Activated CD4-positive, alpha-beta T cell treated with anti-CD3 and anti-CD28 coated beads, Interleukin-2, amount 10 ng/mL, durations not matched to agents 24 days and 14 days (primary cell): ENCODE measurements around the gene PID1. TPM values are rescaled to one million over a fixed set of nuclear protein-coding genes. Genes with fewer than 3 reads are reported as not detected.

ENCODE experiments used
- DNase-seq: peaks from one replicate; pipeline ENCODE4 v3.0.0; 2022
- H3K27ac Mint-ChIP-seq: one replicate; pipeline ENCODE4 v1.8.0; 2022; ENCODE audit warnings: mild to moderate bottlenecking, mixed read lengths
- H3K27me3 Mint-ChIP-seq: one replicate; pipeline ENCODE4 v1.8.0; 2022; ENCODE audit warnings: mixed read lengths
- H3K36me3 Mint-ChIP-seq: one replicate; pipeline ENCODE4 v1.8.0; 2022; ENCODE audit warnings: low read depth, mild to moderate bottlenecking, mixed read lengths
- H3K4me1 Mint-ChIP-seq: one replicate; pipeline ENCODE4 v1.8.0; 2021; ENCODE audit warnings: mixed read lengths
- H3K4me3 Mint-ChIP-seq: one replicate; pipeline ENCODE4 v1.8.0; 2022; ENCODE audit warnings: mild to moderate bottlenecking, moderate library complexity, mixed read lengths
- H3K9me3 Mint-ChIP-seq: one replicate; pipeline ENCODE4 v1.8.0; 2021; ENCODE audit warnings: mixed read lengths
- intact Hi-C: fragments of 100-400 bp; cut with micrococcal nuclease; formaldehyde crosslinking; loops from one replicate; pipeline ENCODE4 v1.15.1; 2023
- total RNA-seq: library from RNA; stranded (reverse); gene quantifications from 2 replicates; pipeline ENCODE4 v1.2.3, GENCODE V29; 2022

The PID1 gene
- total RNA-seq, 1 donor from 2014 or later = not detected

DNA sequence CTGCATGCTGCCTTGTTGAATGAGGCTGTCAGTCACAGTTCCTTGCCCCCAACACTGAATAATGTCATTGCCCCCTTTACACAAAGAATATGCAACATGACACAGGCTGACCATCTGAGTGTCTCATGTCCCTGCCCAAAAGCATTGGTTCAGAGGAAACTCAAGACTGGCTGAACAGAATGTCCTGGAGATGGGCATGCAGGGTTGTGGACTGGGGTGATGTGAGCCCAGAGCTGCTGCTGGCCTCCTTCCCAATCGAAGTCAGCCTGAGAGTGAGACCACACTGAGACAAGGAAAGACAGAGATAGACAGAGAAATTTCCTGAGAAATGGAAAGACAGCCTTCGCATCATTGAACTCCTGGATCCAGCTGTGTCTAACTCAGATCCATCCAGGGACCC, 110.1 kb downstream of the PID1 start:
- H3K4me3 Mint-ChIP-seq = no peak overlapping the region
- H3K36me3 Mint-ChIP-seq = no peaks in the 10 kb centered on the region
- H3K27me3 Mint-ChIP-seq = no peaks in the 10 kb centered on the region
- H3K9me3 Mint-ChIP-seq = no peaks in the 10 kb centered on the region
- H3K4me1 Mint-ChIP-seq = no peaks in the 10 kb centered on the region
- DNase-seq = peak; percentile 8
- no peak overlapping the region for H3K27ac Mint-ChIP-seq
- intact Hi-C loops = no loop called here

DNA sequence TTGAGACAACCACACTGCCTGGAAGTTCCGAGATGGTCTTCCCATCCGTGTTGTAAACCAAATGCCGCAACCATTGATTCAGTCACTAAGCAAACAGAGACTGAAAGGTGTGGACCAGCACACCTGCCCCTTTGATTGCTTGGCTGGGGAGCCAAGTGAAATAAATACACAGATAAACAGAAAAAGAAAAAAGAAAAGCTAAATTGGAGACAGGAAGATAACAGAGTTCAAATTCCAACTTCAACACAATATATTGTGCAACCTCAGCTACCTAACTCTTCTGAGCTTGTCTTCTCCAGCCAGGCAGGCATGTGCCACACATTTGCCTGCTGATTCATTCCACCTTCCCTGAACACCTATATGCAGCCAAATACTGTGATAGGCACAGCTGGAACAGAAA, 110.9 kb downstream of the PID1 start:
- H3K27ac Mint-ChIP-seq = no peak overlapping the region
- intact Hi-C loops = no loop called here

GRCh38 chr2:229159405-229159804, 111.7 kb downstream of the PID1 start:
- intact Hi-C loops = no loop called here
- Mint-ChIP-seq H3K9me3 (no peaks in the 10 kb centered on the region), H3K4me3 (no peak overlapping the region), H3K4me1 (no peaks in the 10 kb centered on the region), H3K27ac (no peak overlapping the region), H3K27me3 (no peaks in the 10 kb centered on the region), H3K36me3 (no peaks in the 10 kb centered on the region)
- no peak for DNase-seq

More for the DNA sequence above, 110.9 kb downstream of the PID1 start:
- DNase-seq = peak; percentile 27
- H3K9me3 Mint-ChIP-seq = no peaks in the 10 kb centered on the region
- no peaks in the 10 kb centered on the region for H3K4me1 Mint-ChIP-seq
- no peak overlapping the region for H3K4me3 Mint-ChIP-seq
- no peaks in the 10 kb centered on the region for H3K36me3 Mint-ChIP-seq
- no peaks in the 10 kb centered on the region for H3K27me3 Mint-ChIP-seq

DNA sequence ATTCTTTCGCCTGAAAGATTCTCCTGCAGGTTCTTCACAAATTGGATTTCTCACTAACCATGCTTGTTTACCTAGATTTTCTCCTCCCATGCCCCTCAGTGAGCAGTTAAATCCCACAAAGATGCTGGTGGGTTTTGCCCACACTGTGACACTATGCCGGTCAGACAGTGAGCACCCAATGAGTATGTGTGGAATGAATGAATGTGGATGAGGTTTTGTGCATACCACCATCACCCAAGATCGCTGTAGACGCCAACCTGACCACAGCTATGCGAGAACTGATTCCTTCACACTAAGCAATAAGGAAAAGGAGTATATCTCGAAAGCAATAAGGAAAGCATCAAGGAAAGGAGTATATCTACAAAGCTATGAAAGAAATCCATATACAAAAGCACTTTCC, 116.7 kb downstream of the PID1 start:
- Mint-ChIP-seq H3K4me1 (no peaks in the 10 kb centered on the region), H3K36me3 (no peaks in the 10 kb centered on the region), H3K27me3 (no peaks in the 10 kb centered on the region), H3K9me3 (no peaks in the 10 kb centered on the region), H3K4me3 (no peak overlapping the region), H3K27ac (no peak overlapping the region)
- intact Hi-C loops = no loop called here
- DNase-seq = no peak

GRCh38 chr2:229153951-229154350, 117.1 kb downstream of the PID1 start:
- no peak for DNase-seq
- no peak overlapping the region for H3K27ac Mint-ChIP-seq
- H3K9me3 Mint-ChIP-seq = no peaks in the 10 kb centered on the region
- H3K36me3 Mint-ChIP-seq = no peaks in the 10 kb centered on the region
- no peaks in the 10 kb centered on the region for H3K27me3 Mint-ChIP-seq
- intact Hi-C loops = no loop called here
- no peak overlapping the region for H3K4me3 Mint-ChIP-seq
- H3K4me1 Mint-ChIP-seq = no peaks in the 10 kb centered on the region

- no peaks in the 10 kb centered on the region for H3K4me1 Mint-ChIP-seq
- intact Hi-C loops = no loop called here
- DNase-seq = no peak
- no peaks in the 10 kb centered on the region for H3K9me3 Mint-ChIP-seq
- no peaks in the 10 kb centered on the region for H3K36me3 Mint-ChIP-seq
- H3K27ac Mint-ChIP-seq = no peak overlapping the region
- no peaks in the 10 kb centered on the region for H3K27me3 Mint-ChIP-seq
- no peak overlapping the region for H3K4me3 Mint-ChIP-seq
Measured at GRCh38 chr2:229153267-229153666, 117.8 kb downstream of the PID1 start.

DNA sequence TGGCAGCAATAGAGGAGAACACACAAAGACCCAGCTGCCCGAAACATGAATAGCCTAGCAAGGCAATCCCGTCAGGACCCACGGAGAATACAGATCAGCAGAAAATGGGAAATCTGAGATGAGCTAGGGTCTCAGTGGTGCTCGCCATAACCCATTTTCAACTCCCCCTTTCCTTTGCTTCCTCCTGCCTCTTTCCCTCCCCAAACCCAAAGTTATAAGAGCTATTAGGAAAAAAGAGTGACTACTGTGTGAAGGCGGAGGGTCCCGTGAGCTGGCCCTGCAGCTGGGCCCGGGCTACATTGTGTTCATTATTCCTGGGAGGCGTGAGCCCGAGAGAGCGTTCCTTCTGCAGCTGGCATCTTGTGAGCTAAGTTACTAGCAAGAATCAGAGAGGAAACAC, 118.4 kb downstream of the PID1 start:
- Mint-ChIP-seq H3K27me3 (no peaks in the 10 kb centered on the region), H3K4me1 (no peaks in the 10 kb centered on the region), H3K36me3 (no peaks in the 10 kb centered on the region), H3K4me3 (no peak overlapping the region), H3K9me3 (no peaks in the 10 kb centered on the region), H3K27ac (no peak overlapping the region)
- intact Hi-C loops = no loop called here
- DNase-seq = no peak

GRCh38 chr2:229150317-229150716, 120.8 kb downstream of the PID1 start:
- DNase-seq = no peak
- no peaks in the 10 kb centered on the region for H3K4me1 Mint-ChIP-seq
- no peaks in the 10 kb centered on the region for H3K27me3 Mint-ChIP-seq
- H3K27ac Mint-ChIP-seq = no peak overlapping the region
- H3K36me3 Mint-ChIP-seq = no peaks in the 10 kb centered on the region
- H3K4me3 Mint-ChIP-seq = no peak overlapping the region
- intact Hi-C loops = no loop called here
- no peaks in the 10 kb centered on the region for H3K9me3 Mint-ChIP-seq

DNA sequence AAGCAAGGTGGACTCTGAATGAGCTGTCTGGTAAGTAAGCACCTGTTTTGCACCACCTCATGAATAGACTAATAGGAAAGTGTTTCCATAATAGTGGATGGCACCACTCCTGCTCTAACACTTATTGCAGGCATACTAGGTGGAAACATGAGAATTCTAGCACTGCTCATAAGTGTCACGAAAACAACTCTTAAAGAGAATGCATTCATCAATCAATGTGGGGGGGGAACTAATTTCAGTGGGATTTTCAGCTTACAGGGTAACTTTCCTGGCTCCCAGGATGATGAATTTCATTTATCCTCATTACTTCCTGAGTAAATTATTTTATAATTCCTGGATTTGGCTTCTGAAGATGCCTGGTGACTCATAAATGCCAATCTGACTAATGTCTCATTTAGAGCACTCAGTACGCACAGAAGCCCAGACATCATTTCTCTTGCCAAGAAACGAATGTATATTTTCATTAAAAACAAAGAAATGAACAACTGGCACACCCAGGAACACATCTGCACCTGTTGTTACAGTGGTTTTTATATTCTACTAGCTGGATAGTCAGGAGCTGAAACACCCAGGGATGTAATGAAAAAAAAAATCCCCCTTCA, 129.6 kb downstream of the PID1 start:
- H3K9me3 Mint-ChIP-seq = no peaks in the 10 kb centered on the region
- no peak for DNase-seq
- no peaks in the 10 kb centered on the region for H3K4me1 Mint-ChIP-seq
- no peaks in the 10 kb centered on the region for H3K36me3 Mint-ChIP-seq
- intact Hi-C loops = no loop called here
- H3K4me3 Mint-ChIP-seq = no peak overlapping the region
- no peak overlapping the region for H3K27ac Mint-ChIP-seq
- H3K27me3 Mint-ChIP-seq = no peaks in the 10 kb centered on the region

GRCh38 chr2:229137639-229138038, 133.4 kb downstream of the PID1 start:
- H3K27ac Mint-ChIP-seq = no peak overlapping the region

GRCh38 chr2:229137066-229137465, 134.0 kb downstream of the PID1 start:
- no peaks in the 10 kb centered on the region for H3K9me3 Mint-ChIP-seq
- intact Hi-C loops = no loop called here
- H3K36me3 Mint-ChIP-seq = no peaks in the 10 kb centered on the region
- H3K27me3 Mint-ChIP-seq = no peaks in the 10 kb centered on the region
- H3K27ac Mint-ChIP-seq = no peak overlapping the region
- H3K4me3 Mint-ChIP-seq = no peak overlapping the region
- no peak for DNase-seq
- H3K4me1 Mint-ChIP-seq = no peaks in the 10 kb centered on the region

More at GRCh38 chr2:229137639-229138038, 133.4 kb downstream of the PID1 start:
- Mint-ChIP-seq H3K9me3 (no peaks in the 10 kb centered on the region), H3K36me3 (no peaks in the 10 kb centered on the region), H3K4me1 (no peaks in the 10 kb centered on the region), H3K27me3 (no peaks in the 10 kb centered on the region), H3K4me3 (no peak overlapping the region)
- intact Hi-C loops = no loop called here
- no peak for DNase-seq

- Mint-ChIP-seq H3K27me3 (no peaks in the 10 kb centered on the region), H3K4me1 (no peaks in the 10 kb centered on the region), H3K36me3 (no peaks in the 10 kb centered on the region), H3K4me3 (no peak overlapping the region), H3K9me3 (no peaks in the 10 kb centered on the region), H3K27ac (no peak overlapping the region)
- intact Hi-C loops = no loop called here
- no peak for DNase-seq
Measured at GRCh38 chr2:229133155-229133772, 137.8 kb downstream of the PID1 start.

DNA sequence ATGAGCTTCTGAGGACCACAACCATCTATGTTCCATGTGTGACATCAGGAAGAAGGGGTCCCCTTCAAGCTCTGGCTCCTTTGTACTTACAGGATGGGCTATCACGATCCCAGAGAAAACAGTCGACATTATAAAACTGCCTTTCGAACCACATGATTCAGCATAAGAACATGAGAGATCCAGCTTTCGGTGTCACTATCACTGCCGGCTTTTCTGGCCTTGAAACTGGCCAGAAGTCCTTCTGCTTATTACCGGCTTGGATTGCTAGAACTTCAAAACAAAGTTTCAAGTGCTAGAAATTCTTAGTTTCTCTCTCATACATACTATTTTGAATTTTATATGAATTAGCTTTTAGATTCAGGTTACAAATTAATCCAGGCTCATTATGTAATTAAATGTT, 138.9 kb downstream of the PID1 start:
- intact Hi-C loops = no loop called here
- Mint-ChIP-seq H3K9me3 (no peaks in the 10 kb centered on the region), H3K36me3 (no peaks in the 10 kb centered on the region), H3K4me3 (no peak overlapping the region), H3K4me1 (no peaks in the 10 kb centered on the region), H3K27ac (no peak overlapping the region), H3K27me3 (no peaks in the 10 kb centered on the region)
- no peak for DNase-seq

DNA sequence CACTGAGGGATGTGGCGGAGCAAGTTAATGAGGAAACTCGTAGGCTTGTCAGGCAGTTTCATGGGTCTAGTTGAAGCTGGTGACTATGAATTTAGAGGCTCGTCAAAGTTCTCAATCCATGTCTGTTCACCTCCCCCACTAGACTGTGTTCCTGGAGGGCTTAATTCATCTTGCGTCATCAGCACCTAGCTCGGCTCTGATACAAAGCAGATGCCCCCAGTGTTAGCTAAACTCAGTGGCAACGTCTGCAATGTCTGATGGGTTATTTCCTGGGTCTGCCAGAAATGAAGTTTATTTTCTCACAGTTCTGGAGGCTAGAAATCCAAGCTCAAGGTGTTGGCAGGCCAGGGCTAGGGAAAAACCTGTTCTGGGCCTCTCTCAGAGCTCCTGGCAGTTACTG, 140.6 kb downstream of the PID1 start:
- no peaks in the 10 kb centered on the region for H3K4me1 Mint-ChIP-seq
- intact Hi-C loops = no loop called here

More for the DNA sequence above, 140.6 kb downstream of the PID1 start:
- H3K27me3 Mint-ChIP-seq = no peaks in the 10 kb centered on the region
- no peaks in the 10 kb centered on the region for H3K36me3 Mint-ChIP-seq
- H3K27ac Mint-ChIP-seq = no peak overlapping the region
- no peak for DNase-seq
- H3K9me3 Mint-ChIP-seq = peaks cover 1% of the 10 kb centered on the region
- no peak overlapping the region for H3K4me3 Mint-ChIP-seq
